ENCODE data around the gene ZNF549. TPM values are rescaled to one million over a fixed set of nuclear protein-coding genes. Genes with fewer than 3 reads are reported as not detected.

ZNF549 gene
- total and polyA plus RNA-seq, 2 of the 13 experiments (the other 11 are each of a cell fraction or from before 2014, with no cell fraction given), result 2.8 to 6.4 TPM

DNA sequence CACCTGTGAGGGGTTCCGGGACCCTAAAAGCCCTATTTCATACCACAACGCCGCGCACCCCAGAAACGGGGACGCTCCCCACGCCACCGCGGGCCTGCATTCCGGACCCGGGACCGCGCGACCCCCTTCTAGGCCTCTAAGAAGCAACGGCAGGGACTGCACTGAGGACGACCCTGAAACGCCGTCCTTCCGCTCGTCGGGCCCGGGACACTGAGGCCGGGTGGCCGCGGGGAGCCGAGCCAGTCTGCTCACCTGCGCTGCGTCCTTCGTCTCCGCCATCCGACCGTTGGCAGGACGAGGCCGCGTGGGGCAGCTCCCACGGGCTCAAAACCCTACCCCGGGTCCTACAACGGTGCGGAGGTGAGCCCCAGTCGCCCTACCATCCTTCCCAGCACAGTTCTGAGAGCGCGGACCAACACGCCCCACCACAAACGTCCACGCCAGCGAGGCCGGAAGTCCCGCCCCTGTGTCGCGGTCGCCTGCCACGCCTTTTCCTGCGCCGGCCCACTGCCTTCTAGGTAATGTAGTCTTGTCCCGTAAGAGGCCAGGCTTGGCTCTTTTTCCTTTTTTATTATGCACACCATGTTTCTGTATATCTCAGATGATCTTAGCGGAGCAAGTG is 32.4 kb downstream of the ZNF549 start, which contains the start of gene ZNF550 (continued):
- TF ChIP-seq KAT7 (CRISPR knock-in tag; IDR thresholded peaks at IDR 0.05; ENCODE audit: borderline replicate concordance) (peak; percentile 41; the same call in 1 of the 2 replicates), RBM39 (IDR thresholded peaks at IDR 0.05; ENCODE audit: low read depth, low read length, poor library complexity, severe bottlenecking) (peak; percentile 76), KLF9 (CRISPR knock-in tag; IDR thresholded peaks at IDR 0.05; ENCODE audit: low read depth) (0 out of 2 replicates have a peak, but pooled peaks have one; percentile 65), ZNF782 (CRISPR knock-in tag; IDR thresholded peaks at IDR 0.05; ENCODE audit: borderline replicate concordance) (no peak), NR2F1 (CRISPR knock-in tag; IDR thresholded peaks at IDR 0.05) (no peak), ZNF879 (CRISPR knock-in tag; IDR thresholded peaks at IDR 0.05) (no peak), ZNF615 (CRISPR knock-in tag; IDR thresholded peaks at IDR 0.05; ENCODE audit: borderline replicate concordance) (0 out of 2 replicates have a peak, but pooled peaks have one; percentile 76), SMAD3 (CRISPR knock-in tag; IDR thresholded peaks at IDR 0.05) (no peak), ONECUT2 (CRISPR knock-in tag; IDR thresholded peaks at IDR 0.05) (no peak)
- TF ChIP-seq, protein P1, sequence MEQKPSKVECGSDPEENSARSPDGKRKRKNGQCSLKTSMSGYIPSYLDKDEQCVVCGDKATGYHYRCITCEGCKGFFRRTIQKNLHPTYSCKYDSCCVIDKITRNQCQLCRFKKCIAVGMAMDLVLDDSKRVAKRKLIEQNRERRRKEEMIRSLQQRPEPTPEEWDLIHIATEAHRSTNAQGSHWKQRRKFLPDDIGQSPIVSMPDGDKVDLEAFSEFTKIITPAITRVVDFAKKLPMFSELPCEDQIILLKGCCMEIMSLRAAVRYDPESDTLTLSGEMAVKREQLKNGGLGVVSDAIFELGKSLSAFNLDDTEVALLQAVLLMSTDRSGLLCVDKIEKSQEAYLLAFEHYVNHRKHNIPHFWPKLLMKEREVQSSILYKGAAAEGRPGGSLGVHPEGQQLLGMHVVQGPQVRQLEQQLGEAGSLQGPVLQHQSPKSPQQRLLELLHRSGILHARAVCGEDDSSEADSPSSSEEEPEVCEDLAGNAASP (CRISPR knock-in tag; IDR thresholded peaks at IDR 0.05; ENCODE audit: borderline replicate concordance), result peak; percentile 23; the same call in 1 of the 2 replicates
- TF ChIP-seq, protein P2, sequence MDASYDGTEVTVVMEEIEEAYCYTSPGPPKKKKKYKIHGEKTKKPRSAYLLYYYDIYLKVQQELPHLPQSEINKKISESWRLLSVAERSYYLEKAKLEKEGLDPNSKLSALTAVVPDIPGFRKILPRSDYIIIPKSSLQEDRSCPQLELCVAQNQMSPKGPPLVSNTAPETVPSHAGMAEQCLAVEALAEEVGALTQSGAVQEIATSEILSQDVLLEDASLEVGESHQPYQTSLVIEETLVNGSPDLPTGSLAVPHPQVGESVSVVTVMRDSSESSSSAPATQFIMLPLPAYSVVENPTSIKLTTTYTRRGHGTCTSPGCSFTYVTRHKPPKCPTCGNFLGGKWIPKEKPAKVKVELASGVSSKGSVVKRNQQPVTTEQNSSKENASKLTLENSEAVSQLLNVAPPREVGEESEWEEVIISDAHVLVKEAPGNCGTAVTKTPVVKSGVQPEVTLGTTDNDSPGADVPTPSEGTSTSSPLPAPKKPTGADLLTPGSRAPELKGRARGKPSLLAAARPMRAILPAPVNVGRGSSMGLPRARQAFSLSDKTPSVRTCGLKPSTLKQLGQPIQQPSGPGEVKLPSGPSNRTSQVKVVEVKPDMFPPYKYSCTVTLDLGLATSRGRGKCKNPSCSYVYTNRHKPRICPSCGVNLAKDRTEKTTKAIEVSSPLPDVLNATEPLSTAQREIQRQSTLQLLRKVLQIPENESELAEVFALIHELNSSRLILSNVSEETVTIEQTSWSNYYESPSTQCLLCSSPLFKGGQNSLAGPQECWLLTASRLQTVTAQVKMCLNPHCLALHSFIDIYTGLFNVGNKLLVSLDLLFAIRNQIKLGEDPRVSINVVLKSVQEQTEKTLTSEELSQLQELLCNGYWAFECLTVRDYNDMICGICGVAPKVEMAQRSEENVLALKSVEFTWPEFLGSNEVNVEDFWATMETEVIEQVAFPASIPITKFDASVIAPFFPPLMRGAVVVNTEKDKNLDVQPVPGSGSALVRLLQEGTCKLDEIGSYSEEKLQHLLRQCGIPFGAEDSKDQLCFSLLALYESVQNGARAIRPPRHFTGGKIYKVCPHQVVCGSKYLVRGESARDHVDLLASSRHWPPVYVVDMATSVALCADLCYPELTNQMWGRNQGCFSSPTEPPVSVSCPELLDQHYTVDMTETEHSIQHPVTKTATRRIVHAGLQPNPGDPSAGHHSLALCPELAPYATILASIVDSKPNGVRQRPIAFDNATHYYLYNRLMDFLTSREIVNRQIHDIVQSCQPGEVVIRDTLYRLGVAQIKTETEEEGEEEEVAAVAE (CRISPR knock-in tag; IDR thresholded peaks at IDR 0.05; ENCODE audit: borderline replicate concordance), result peak; percentile 57
- TF ChIP-seq, protein P3, sequence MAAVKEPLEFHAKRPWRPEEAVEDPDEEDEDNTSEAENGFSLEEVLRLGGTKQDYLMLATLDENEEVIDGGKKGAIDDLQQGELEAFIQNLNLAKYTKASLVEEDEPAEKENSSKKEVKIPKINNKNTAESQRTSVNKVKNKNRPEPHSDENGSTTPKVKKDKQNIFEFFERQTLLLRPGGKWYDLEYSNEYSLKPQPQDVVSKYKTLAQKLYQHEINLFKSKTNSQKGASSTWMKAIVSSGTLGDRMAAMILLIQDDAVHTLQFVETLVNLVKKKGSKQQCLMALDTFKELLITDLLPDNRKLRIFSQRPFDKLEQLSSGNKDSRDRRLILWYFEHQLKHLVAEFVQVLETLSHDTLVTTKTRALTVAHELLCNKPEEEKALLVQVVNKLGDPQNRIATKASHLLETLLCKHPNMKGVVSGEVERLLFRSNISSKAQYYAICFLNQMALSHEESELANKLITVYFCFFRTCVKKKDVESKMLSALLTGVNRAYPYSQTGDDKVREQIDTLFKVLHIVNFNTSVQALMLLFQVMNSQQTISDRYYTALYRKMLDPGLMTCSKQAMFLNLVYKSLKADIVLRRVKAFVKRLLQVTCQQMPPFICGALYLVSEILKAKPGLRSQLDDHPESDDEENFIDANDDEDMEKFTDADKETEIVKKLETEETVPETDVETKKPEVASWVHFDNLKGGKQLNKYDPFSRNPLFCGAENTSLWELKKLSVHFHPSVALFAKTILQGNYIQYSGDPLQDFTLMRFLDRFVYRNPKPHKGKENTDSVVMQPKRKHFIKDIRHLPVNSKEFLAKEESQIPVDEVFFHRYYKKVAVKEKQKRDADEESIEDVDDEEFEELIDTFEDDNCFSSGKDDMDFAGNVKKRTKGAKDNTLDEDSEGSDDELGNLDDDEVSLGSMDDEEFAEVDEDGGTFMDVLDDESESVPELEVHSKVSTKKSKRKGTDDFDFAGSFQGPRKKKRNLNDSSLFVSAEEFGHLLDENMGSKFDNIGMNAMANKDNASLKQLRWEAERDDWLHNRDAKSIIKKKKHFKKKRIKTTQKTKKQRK (IDR thresholded peaks at IDR 0.05; ENCODE audit: low read length), result no peak
- TF ChIP-seq, protein P4, sequence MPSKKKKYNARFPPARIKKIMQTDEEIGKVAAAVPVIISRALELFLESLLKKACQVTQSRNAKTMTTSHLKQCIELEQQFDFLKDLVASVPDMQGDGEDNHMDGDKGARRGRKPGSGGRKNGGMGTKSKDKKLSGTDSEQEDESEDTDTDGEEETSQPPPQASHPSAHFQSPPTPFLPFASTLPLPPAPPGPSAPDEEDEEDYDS (CRISPR knock-in tag; IDR thresholded peaks at IDR 0.05), result peak; percentile 58; the same call in 1 of the 2 replicates
- TF ChIP-seq, protein P5, sequence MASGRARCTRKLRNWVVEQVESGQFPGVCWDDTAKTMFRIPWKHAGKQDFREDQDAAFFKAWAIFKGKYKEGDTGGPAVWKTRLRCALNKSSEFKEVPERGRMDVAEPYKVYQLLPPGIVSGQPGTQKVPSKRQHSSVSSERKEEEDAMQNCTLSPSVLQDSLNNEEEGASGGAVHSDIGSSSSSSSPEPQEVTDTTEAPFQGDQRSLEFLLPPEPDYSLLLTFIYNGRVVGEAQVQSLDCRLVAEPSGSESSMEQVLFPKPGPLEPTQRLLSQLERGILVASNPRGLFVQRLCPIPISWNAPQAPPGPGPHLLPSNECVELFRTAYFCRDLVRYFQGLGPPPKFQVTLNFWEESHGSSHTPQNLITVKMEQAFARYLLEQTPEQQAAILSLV (CRISPR knock-in tag; IDR thresholded peaks at IDR 0.05; ENCODE audit: borderline replicate concordance), result peak; percentile 50

Measured in HepG2 (cell line).